MCF 10A (cell line): ENCODE data around the gene SHOC1. TPM values are rescaled to one million over a fixed set of nuclear protein-coding genes. Genes with fewer than 3 reads are reported as not detected.

ENCODE experiments used
- BruUV-seq: library from RNA; stranded (reverse); fragments of 400-500 nt; replicated peaks from 2 replicates; lab custom pipeline; 2021; lab: Mats Ljungman, UMichigan
- CTCF ChIA-PET: fragments of 300-600 bp; sonication (Branson Sonifier 250); formaldehyde crosslinking; extraction: SDS; loops from one replicate; lab custom pipeline; 2021; ENCODE audit warnings: antibody characterized with exemption, inconsistent platforms; lab: Yijun Ruan, JAX
- POLR2A ChIA-PET: fragments of 300-600, 350-650 bp; sonication (Branson Sonifier 250); formaldehyde crosslinking; extraction: SDS; loops from one replicate; lab custom pipeline; 2020; ENCODE audit warnings: antibody characterized with exemption, inconsistent platforms; lab: Yijun Ruan, JAX
- DNase-seq: peaks from one replicate; pipeline ENCODE4 v3.0.0-alpha.2; 2018; ENCODE audit not compliant: unreplicated experiment
- H3K27ac Mint-ChIP-seq: one replicate; pipeline ENCODE4 v1.8.0; 2022; ENCODE audit warnings: mild to moderate bottlenecking, low read depth, mixed read lengths; ENCODE audit not compliant: unreplicated experiment
- H3K27me3 Mint-ChIP-seq: one replicate; pipeline ENCODE4 v1.8.0; 2022; ENCODE audit warnings: mixed read lengths; ENCODE audit not compliant: insufficient read depth, unreplicated experiment
- H3K36me3 Mint-ChIP-seq: one replicate; pipeline ENCODE4 v1.8.0; 2022; ENCODE audit warnings: mild to moderate bottlenecking, moderate library complexity, mixed read lengths; ENCODE audit not compliant: insufficient read depth, unreplicated experiment
- H3K4me1 Mint-ChIP-seq: one replicate; pipeline ENCODE4 v1.8.0; 2022; ENCODE audit warnings: mixed read lengths; ENCODE audit not compliant: insufficient read depth, unreplicated experiment
- H3K4me3 Mint-ChIP-seq: one replicate; pipeline ENCODE4 v1.8.0; 2022; ENCODE audit warnings: mild to moderate bottlenecking, moderate library complexity, mixed read lengths; ENCODE audit not compliant: unreplicated experiment
- H3K9me3 Mint-ChIP-seq: one replicate; pipeline ENCODE4 v1.8.0; 2022; ENCODE audit warnings: mixed read lengths; ENCODE audit not compliant: unreplicated experiment
- intact Hi-C: fragments of 100-400 bp; cut with micrococcal nuclease; formaldehyde crosslinking; loops from 2 replicates; pipeline ENCODE4 v1.14.1; 2022
- total RNA-seq: library from RNA; stranded (reverse); gene quantifications from 2 replicates; pipeline ENCODE4 v1.2.3, GENCODE V29; 2022
- TF ChIP-seq, protein P1 (sequence below): fragments of 200-600 bp; IDR thresholded peaks from one replicate; pipeline ENCODE4 v1.8.0; 2022; ENCODE audit warnings: antibody characterized with exemption, mild to moderate bottlenecking; ENCODE audit not compliant: unreplicated experiment

SHOC1 gene
- total RNA-seq, 1 experiment from 2014 or later, result 0.09 TPM

DNA sequence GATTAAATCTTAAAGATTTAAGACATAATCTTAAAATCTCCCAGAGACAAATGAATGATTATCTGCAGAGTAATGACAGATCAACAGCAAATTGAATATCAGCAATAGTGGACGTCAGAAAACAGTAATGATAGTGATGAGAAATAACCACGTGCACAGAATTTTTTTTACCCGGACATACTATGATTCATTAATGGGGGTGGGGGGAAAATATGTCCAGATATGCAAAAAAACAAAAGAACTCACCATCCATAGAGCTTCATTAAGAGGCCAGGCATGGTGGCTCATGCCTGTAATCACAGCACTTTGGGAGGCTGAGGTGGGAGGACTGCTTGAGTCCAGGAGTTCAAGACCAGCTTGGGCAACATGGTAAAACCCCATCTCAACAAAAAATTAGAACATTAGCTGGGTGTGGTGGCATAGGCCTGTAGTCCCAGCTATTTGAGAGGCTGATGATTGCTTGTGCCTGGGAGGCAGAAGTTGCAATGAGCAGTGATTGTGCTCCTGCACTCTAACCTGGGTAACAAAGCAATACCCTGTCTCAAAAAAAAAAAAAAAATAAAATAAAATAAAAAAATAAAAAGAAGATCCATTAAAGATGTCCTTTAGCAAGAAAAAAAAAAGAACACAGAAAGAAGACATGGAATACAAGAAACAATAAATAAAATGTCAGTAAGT is 30.9 kb upstream of the SHOC1 start:
- TF ChIP-seq, protein P1, sequence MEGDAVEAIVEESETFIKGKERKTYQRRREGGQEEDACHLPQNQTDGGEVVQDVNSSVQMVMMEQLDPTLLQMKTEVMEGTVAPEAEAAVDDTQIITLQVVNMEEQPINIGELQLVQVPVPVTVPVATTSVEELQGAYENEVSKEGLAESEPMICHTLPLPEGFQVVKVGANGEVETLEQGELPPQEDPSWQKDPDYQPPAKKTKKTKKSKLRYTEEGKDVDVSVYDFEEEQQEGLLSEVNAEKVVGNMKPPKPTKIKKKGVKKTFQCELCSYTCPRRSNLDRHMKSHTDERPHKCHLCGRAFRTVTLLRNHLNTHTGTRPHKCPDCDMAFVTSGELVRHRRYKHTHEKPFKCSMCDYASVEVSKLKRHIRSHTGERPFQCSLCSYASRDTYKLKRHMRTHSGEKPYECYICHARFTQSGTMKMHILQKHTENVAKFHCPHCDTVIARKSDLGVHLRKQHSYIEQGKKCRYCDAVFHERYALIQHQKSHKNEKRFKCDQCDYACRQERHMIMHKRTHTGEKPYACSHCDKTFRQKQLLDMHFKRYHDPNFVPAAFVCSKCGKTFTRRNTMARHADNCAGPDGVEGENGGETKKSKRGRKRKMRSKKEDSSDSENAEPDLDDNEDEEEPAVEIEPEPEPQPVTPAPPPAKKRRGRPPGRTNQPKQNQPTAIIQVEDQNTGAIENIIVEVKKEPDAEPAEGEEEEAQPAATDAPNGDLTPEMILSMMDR, result no peak
- Mint-ChIP-seq H3K27ac (peak overlapping the region; percentile 75), H3K27me3 (no peaks in the 10 kb centered on the region), H3K4me3 (no peak overlapping the region), H3K36me3 (no peaks in the 10 kb centered on the region), H3K4me1 (peaks cover 15% of the 10 kb centered on the region), H3K9me3 (no peaks in the 10 kb centered on the region)
- ChIA-PET POLR2A (interaction anchor here (0.6 to 1.4 kb wide), 5 partner anchors 9 to 259 kb away, joined by 3 to 9 read pairs (median 3); partner anchors contain the start of gene UGCG), CTCF (interaction anchor here (1.5 kb wide), 1 partner anchor 20 kb away, joined by 4 read pairs; no protein-coding TSS in a partner anchor)
- peak; percentile 24 for DNase-seq
- no TSS peak for BruUV-seq
- intact Hi-C loops, result no loop called here

DNA sequence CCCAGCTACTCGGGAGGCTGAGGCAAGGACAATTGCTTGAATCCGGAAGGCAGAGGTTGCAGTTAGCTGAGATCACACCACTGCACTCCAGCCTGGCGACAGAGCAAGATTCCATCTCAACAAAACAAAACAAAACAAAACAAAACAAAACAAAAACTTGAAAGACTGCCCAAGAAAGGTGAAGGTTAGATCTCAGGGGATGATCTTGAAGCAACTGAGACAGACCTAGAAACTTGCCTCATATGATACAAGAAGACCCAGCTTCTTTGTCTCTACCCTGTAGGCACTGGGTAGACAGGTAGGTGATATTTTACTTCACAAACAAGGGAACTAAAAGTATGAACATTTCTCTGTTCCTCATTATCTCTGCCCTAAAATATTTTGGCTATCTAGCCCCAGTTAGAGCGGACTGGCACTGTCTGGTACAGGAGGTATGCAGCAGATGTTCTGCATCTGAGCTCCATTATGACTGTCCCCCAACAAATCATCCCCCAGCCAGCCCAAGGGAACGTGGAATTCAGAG is 26.3 kb upstream of the SHOC1 start:
- TF ChIP-seq, protein P1, result no peak
- Mint-ChIP-seq H3K36me3 (no peaks in the 10 kb centered on the region), H3K4me1 (peaks cover 15% of the 10 kb centered on the region), H3K27ac (no peak overlapping the region), H3K9me3 (no peaks in the 10 kb centered on the region), H3K4me3 (no peak overlapping the region), H3K27me3 (no peaks in the 10 kb centered on the region)
- ChIA-PET POLR2A (interaction anchor here (0.5 to 1.0 kb wide), 2 partner anchors 9 to 40 kb away, joined by 3 read pairs; no protein-coding TSS in a partner anchor), CTCF (interaction anchor here (0.6 kb wide), 1 partner anchor 156 kb away, joined by 3 read pairs; no protein-coding TSS in a partner anchor)
- intact Hi-C loops, result no loop called here
- no peak for DNase-seq
- no TSS peak for BruUV-seq

DNA sequence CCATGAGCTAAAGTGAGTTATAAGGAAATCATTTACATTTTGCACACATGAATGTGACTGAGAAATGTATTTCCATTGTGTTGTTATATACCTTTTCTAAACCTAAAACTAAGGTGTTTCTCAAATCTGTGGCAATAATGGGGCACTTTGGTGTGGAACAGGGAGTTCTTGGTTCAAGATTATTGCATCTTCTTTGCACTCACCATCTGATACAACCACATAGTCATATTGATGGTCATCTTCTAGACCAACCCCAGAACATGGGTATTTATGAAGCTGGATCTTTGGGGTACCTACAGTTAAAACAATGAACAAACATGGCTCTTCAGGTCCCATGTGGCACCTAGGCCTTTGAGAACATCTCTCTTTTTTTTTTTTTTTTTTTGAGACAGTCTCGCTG is 24.6 kb upstream of the SHOC1 start:
- CTCF ChIA-PET, result no interaction called here
- Mint-ChIP-seq H3K4me1 (peaks cover 5% of the 10 kb centered on the region), H3K27ac (no peak overlapping the region), H3K27me3 (no peaks in the 10 kb centered on the region), H3K4me3 (no peak overlapping the region), H3K9me3 (no peaks in the 10 kb centered on the region), H3K36me3 (no peaks in the 10 kb centered on the region)
- intact Hi-C loops, result no loop called here
- DNase-seq, result no peak
- TF ChIP-seq, protein P1, result no peak
- no TSS peak for BruUV-seq
- POLR2A ChIA-PET, result no interaction called here

DNA sequence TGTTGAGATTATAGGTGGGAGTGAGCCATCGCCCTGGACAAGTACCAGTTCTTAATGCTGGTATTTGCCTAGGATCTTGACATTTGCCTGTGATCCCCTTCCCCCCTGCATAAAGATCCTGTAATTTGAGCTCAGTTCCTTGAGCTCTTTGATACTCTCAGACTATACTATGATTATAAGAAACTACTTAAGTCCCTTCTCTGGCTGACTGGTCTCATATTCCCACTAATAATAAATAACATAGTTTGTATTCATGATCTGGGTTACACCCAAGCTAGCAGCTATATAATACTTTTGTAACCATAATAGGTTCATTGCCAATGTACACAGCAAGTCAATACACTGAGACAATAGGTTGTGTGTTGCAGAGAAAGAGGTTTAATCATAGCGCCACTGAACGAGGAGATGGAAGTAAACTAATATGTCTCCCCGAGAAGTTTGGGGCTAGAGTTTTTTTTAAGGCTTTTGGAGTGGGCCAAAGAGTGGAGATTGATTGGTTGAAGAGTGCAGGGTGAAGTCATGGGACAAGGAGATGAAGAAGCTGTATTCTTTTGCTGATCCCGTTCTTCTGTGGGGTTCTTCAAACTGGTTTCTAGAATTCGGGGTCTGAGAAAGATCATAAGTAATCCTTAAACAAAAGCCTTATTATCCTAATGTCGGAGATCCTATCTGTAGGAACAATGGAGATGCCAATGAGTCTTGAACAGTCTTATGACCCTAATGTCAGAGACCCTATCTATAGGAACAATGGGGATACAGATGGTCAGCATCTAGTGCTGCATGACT is 20.7 kb upstream of the SHOC1 start:
- DNase-seq, result no peak
- intact Hi-C loops, result no loop called here
- CTCF ChIA-PET, result interaction anchor here (0.5 to 1.1 kb wide), 4 partner anchors 13 to 282 kb away, joined by 3 to 4 read pairs (median 3); no protein-coding TSS in a partner anchor

More for the DNA sequence above, 20.7 kb upstream of the SHOC1 start:
- H3K9me3 Mint-ChIP-seq, result no peaks in the 10 kb centered on the region
- H3K36me3 Mint-ChIP-seq, result no peaks in the 10 kb centered on the region
- POLR2A ChIA-PET, result interaction anchor here (0.7 to 1.1 kb wide), 2 partner anchors 9 to 189 kb away, joined by 3 read pairs; no protein-coding TSS in a partner anchor
- no peak overlapping the region for H3K27ac Mint-ChIP-seq
- no TSS peak for BruUV-seq
- TF ChIP-seq, protein P1, result no peak
- H3K27me3 Mint-ChIP-seq, result no peaks in the 10 kb centered on the region
- no peak overlapping the region for H3K4me3 Mint-ChIP-seq
- no peaks in the 10 kb centered on the region for H3K4me1 Mint-ChIP-seq
